GM18498 (cell line): ENCODE measurements around the gene POLD2.

Experiments used
- ATAC-seq: cut with Tn5 transposase; IDR thresholded peaks from one replicate; pipeline ENCODE4 v1.9.1; 2021; ENCODE audit warnings: mild to moderate bottlenecking, moderate library complexity; ENCODE audit not compliant: unreplicated experiment

POLD2 gene

GRCh38 chr7:44114586-44115310, 8.6 kb downstream of the POLD2 start:
- ATAC-seq: no peak

GRCh38 chr7:44113764-44114354, 9.5 kb downstream of the POLD2 start:
- ATAC-seq: no peak

GRCh38 chr7:44112997-44113763, 10.2 kb downstream of the POLD2 start:
- no peak for ATAC-seq

GRCh38 chr7:44112231-44112996, 10.9 kb downstream of the POLD2 start:
- no peak for ATAC-seq

DNA sequence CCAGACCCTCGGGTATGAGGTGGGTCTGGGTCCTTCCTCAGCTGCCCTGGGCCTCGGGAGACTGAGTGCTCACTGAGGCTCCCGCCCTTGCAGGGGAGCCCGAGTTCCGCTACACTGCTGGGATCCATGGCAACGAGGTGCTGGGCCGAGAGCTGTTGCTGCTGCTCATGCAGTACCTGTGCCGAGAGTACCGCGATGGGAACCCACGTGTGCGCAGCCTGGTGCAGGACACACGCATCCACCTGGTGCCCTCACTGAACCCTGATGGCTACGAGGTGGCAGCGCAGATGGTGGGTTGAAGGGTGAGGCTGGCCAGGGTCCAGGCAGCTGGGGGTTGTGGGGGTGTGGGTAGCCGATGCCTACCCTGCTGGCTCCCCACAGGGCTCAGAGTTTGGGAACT, 11.6 kb downstream of the POLD2 start:
- no peak for ATAC-seq

DNA sequence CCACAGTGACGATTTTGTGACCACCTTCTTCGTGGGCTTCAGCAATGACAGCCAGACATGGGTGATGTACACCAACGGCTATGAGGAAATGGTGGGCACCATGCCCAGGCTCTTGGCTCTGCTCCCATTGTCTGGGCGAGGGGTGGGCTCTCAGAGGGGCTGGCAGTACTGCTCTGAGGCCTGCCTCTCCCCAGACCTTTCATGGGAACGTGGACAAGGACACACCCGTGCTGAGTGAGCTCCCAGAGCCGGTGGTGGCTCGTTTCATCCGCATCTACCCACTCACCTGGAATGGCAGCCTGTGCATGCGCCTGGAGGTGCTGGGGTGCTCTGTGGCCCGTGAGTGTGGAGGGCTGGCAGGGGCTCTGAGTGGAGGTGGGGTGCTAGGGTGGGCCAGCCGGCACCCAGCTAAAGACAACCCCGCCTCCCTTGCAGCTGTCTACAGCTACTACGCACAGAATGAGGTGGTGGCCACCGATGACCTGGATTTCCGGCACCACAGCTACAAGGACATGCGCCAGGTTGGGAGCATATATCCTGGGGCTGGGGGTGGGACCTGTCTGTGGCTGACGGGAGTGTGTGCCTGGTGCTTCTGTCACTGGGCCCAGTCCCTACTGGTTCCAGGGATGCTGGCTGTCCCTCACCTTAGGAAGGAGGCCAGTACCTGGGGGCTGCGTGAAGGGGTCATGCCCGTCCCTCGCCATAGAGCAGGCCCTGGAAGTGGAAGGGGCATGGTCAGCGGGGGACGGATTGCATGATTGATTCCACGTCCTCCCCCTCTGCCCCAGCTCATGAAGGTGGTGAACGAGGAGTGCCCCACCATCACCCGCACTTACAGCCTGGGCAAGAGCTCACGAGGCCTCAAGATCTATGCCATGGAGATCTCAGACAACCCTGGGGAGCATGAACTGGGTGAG, 12.4 kb downstream of the POLD2 start:
- no peak for ATAC-seq

GRCh38 chr7:44109991-44110390, 13.4 kb downstream of the POLD2 start:
- no peak for ATAC-seq

- ATAC-seq: no peak
These were observed 14.3 kb downstream of the POLD2 start for GRCh38 chr7:44108768-44109750.

- ATAC-seq: no peak
These were observed 15.2 kb downstream of the POLD2 start for GRCh38 chr7:44107961-44108767.

DNA sequence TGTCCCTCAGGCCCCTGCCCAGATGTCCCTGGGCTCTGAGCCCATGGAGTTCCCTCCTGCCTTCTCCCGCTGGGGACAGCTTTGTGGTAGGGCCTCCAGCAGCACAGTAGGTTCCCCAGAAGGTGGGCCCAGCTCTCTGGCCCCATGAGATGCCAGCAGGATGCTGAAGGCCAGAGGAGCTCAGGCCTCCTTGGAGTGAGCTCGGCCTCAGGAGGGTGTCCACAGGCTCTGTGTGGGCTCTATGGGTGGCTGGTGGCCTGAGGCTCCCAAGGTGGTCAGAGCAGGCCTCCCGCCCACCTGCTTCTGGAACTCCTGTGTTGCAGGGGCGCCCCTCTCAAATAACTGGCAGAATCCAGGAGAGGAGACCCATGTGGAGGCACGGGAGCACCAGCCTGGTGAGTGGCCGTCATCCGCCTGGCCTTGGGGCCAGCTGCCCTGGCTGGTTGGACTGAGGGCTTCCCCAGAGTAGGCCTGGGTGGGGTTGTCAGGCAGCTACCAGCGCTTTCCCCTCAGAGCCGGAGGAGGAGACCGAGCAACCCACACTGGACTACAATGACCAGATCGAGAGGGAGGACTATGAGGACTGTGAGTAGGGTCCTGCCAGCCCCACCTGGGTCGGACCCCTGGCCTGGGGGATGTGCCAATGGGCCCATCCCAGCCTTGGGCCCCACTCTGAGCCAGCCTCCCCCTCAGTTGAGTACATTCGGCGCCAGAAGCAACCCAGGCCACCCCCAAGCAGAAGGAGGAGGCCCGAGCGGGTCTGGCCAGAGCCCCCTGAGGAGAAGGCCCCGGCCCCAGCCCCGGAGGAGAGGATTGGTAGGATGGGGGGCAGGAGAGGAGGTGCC, 16.0 kb downstream of the POLD2 start:
- ATAC-seq: no peak

- no peak for ATAC-seq
These were observed 16.9 kb downstream of the POLD2 start for GRCh38 chr7:44106311-44107065.

DNA sequence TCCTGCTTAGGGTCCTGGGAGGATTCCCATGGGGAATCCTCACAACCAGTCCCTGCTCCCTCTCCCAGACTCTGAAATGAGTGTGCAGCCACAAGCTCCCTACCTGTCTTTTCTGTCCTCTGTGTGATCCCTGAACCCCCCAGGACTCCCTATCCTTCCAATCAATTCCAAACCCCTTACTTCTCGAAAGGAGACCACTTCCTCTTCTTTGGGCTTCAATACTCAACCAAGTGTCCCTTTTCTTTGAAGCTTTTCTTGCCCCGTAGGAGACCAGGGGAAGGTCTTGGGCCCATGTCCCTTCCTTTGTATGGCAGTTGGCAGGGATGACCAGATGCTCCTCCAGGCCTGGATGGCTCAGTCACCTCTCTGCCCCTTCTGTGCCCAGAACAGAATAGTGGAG, 17.5 kb downstream of the POLD2 start:
- no peak for ATAC-seq

GRCh38 chr7:44104860-44105771, 18.2 kb downstream of the POLD2 start:
- ATAC-seq: no peak

- ATAC-seq: no peak
These were observed 19.2 kb downstream of the POLD2 start, which contains the start of gene AEBP1 for GRCh38 chr7:44103923-44104859. AEBP1 (plus strand) TSS chr7:44104345; CDS start chr7:44104666, 321 bp downstream.
